MM.1S (cell line): Measurements from ENCODE around the gene ESCO1.

ENCODE experiments used
- DNase-seq: peaks from one replicate; pipeline ENCODE4 v3.0.0-alpha.2; 2015
- H2AFZ ChIP-seq: fragments of 300-600 bp; sonication (generic); 2 replicates; pipeline ENCODE4 v1.6.0; 2016; ENCODE audit warnings: antibody characterized with exemption, low read length
- H3F3A ChIP-seq: fragments of 300-600 bp; sonication (generic); 2 replicates; pipeline ENCODE4 v1.6.1; 2016; ENCODE audit warnings: mild to moderate bottlenecking, antibody characterized with exemption, low read length, moderate library complexity, mixed read lengths; ENCODE audit not compliant: insufficient read depth
- H3K27ac ChIP-seq: fragments of 300-600 bp; sonication (generic); 2 replicates; pipeline ENCODE4 v1.5.1; 2016; ENCODE audit warnings: mild to moderate bottlenecking, low read length
- H3K27me3 ChIP-seq: fragments of 300-600 bp; sonication (generic); replicated peaks from 2 replicates; pipeline ENCODE4 v1.6.0; 2016; ENCODE audit warnings: low read length; ENCODE audit not compliant: insufficient read depth
- H3K36me3 ChIP-seq: fragments of 300-600 bp; sonication (generic); replicated peaks from 2 replicates; pipeline ENCODE4 v1.6.1; 2016; ENCODE audit warnings: mild to moderate bottlenecking, low read length, mixed read lengths; ENCODE audit not compliant: insufficient read depth
- H3K4me1 ChIP-seq: fragments of 300-600 bp; sonication (generic); 2 replicates; pipeline ENCODE4 v1.6.1; 2016; ENCODE audit warnings: low read length, mixed read lengths
- H3K4me2 ChIP-seq: fragments of 300-600 bp; sonication (generic); 2 replicates; pipeline ENCODE4 v1.6.0; 2016; ENCODE audit warnings: low read depth, low read length
- H3K4me3 ChIP-seq: fragments of 300-600 bp; sonication (generic); 2 replicates; pipeline ENCODE4 v1.5.1; 2016; ENCODE audit warnings: low read length, mixed read lengths
- H3K79me2 ChIP-seq: fragments of 300-600 bp; sonication (generic); 2 replicates; pipeline ENCODE4 v1.6.1; 2016; ENCODE audit warnings: mixed run types, low read length, mixed read lengths
- H3K9ac ChIP-seq: fragments of 300-600 bp; sonication (generic); 2 replicates; pipeline ENCODE4 v1.6.1; 2016; ENCODE audit warnings: low read length, mixed read lengths
- H3K9me2 ChIP-seq: fragments of 300-600 bp; sonication (generic); replicated peaks from 2 replicates; pipeline ENCODE4 v1.6.1; 2016; ENCODE audit warnings: mild to moderate bottlenecking, low read length, mixed read lengths; ENCODE audit not compliant: insufficient read depth
- H3K9me3 ChIP-seq: fragments of 300-600 bp; sonication (generic); replicated peaks from 2 replicates; pipeline ENCODE4 v1.6.1; 2016; ENCODE audit warnings: mild to moderate bottlenecking, low read length, mixed read lengths; ENCODE audit not compliant: insufficient read depth
- H4K20me1 ChIP-seq: fragments of 300-600 bp; sonication (generic); 2 replicates; pipeline ENCODE4 v1.6.1; 2016; ENCODE audit warnings: mild to moderate bottlenecking, low read length, moderate library complexity, mixed read lengths; ENCODE audit not compliant: insufficient read depth
- EZH2 ChIP-seq: fragments of 300-600 bp; sonication (generic); optimal IDR thresholded peaks from 2 replicates; pipeline ENCODE3; 2017; ENCODE audit warnings: low read depth, mild to moderate bottlenecking, antibody characterized with exemption, low read length, mixed read lengths
- EZH2phosphoT487 ChIP-seq: fragments of 300-600 bp; sonication (generic); IDR thresholded peaks from 2 replicates; pipeline ENCODE4 v1.6.1; 2018; ENCODE audit warnings: antibody characterized with exemption, low read length
- TF ChIP-seq, protein P1 (sequence below): fragments of 300-600 bp; sonication (generic); IDR thresholded peaks from 2 replicates; pipeline ENCODE4 v1.5.1; 2016; ENCODE audit warnings: antibody characterized with exemption, low read length, mixed read lengths

Gene ESCO1

DNA sequence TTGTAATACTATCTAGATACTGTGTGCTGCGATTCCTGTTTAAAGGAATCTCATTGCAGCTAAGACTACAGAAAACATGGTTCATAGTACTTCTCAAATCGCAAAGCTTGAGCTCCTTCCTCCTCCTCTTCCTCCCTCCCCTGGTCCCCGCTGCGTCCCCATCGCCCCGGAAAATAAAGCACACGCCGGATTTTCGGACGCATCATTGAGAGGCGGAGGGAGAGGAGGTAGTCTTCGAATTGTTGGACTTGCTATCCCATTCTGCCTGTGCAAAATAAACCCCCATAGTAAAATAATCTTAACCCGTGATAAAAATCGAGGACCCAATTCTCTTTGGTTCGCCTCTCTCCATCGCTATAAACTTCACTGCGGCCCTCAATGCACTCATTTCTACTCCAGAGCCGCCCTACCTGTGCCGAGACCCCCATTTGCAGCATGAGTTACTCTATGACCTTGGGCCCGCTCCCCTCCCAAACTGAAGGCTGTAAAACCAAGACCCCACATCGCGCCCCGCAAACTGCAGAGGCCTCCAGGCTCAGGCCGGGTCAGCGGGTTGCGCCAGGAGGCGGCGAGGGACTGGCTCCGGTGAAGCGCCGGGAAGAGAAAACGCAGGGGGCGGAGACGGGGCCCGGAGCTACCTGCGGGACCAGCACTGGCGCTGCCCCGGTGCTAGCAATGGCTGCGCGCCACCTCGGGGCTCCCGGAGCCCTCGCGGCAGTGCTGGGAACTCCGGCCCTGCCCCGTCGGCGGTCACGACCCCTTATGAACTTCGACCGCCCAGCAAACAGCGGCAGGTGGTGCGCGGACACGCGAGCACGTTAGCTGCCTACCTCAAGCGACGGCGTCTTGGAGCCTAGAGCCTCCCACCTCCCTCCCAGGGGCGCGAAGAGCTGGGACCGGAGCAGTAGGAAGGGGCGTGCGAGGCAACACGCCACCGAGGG lies 649 bp downstream of the ESCO1 start:
- Histone ChIP-seq H3K9ac (peak overlapping the region; percentile 93), H3F3A (peaks cover 27% of the 10 kb centered on the region), H3K27me3 (no peaks in the 10 kb centered on the region), H3K4me2 (peak overlapping the region; percentile 60), H3K4me1 (peaks cover 5% of the 10 kb centered on the region; the same call in 1 of the 2 replicates), H3K36me3 (no peaks in the 10 kb centered on the region), H3K79me2 (peaks cover 46% of the 10 kb centered on the region), H4K20me1 (0 out of 2 replicates have a peak, but pooled peaks cover 3% of the 10 kb centered on the region), H3K27ac (peak overlapping the region; percentile 97), H3K9me3 (no peaks in the 10 kb centered on the region), H3K4me3 (peak overlapping the region; percentile 91), H3K9me2 (no peaks in the 10 kb centered on the region), H2AFZ (peak overlapping the region; percentile 92)
- TF ChIP-seq, protein P1, sequence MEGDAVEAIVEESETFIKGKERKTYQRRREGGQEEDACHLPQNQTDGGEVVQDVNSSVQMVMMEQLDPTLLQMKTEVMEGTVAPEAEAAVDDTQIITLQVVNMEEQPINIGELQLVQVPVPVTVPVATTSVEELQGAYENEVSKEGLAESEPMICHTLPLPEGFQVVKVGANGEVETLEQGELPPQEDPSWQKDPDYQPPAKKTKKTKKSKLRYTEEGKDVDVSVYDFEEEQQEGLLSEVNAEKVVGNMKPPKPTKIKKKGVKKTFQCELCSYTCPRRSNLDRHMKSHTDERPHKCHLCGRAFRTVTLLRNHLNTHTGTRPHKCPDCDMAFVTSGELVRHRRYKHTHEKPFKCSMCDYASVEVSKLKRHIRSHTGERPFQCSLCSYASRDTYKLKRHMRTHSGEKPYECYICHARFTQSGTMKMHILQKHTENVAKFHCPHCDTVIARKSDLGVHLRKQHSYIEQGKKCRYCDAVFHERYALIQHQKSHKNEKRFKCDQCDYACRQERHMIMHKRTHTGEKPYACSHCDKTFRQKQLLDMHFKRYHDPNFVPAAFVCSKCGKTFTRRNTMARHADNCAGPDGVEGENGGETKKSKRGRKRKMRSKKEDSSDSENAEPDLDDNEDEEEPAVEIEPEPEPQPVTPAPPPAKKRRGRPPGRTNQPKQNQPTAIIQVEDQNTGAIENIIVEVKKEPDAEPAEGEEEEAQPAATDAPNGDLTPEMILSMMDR: peak; percentile 13
- TF ChIP-seq EZH2phosphoT487 (no peak), EZH2 (no peak)
- DNase-seq: peak; percentile 64

DNA sequence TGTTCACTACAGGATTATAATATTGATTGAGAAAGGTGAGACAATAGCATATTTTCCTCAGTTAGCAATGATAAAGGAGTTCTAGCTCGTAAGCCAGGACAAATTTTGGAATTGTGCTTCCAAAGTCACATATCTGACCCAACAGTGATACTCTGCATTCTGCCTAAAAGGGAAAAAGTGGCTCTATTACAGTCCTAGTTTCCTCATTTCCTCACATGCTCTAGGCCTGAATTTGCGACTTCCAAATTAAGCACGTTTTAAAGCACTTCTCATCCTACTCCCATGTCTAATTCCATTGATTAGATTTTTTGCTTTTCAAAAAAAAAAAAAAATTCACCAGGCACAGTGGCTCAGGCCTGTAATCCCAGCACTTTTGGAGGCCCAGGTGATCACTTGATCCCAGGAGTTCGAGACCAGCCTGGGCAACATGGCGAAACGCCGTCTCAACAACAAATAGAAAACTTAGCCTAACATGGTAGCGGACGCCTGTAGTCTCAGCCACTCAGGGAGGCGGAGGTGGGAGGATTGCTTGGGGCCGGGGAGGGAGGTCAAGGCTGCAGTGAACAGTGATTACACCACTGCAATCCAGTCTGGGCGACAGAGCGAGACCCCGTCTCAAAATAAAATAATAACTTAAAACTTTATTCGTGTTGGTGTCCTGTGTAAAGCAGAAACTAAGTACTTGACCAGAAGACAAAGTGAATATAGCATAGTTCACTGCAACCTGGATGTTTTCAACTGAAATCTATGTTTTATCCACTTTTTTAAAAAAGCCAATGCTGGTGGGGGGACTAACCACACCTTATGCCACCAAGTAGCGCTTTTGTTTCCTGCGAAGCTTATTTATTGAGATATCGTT lies 1.5 kb downstream of the ESCO1 start:
- Histone ChIP-seq H3K27me3 (no peaks in the 10 kb centered on the region), H3K9me2 (no peaks in the 10 kb centered on the region), H2AFZ (peak overlapping the region; percentile 92), H3F3A (peaks cover 21% of the 10 kb centered on the region), H3K4me3 (peak overlapping the region; percentile 91), H3K9me3 (no peaks in the 10 kb centered on the region), H3K27ac (peak overlapping the region; percentile 97; the same call in 1 of the 2 replicates), H3K36me3 (no peaks in the 10 kb centered on the region), H4K20me1 (0 out of 2 replicates have a peak, but pooled peaks cover 3% of the 10 kb centered on the region), H3K4me1 (0 out of 2 replicates have a peak, but pooled peaks cover 4% of the 10 kb centered on the region), H3K79me2 (peaks cover 55% of the 10 kb centered on the region), H3K4me2 (peak overlapping the region; percentile 60), H3K9ac (peak overlapping the region; percentile 93)
- TF ChIP-seq, protein P1: no peak
- TF ChIP-seq EZH2 (no peak), EZH2phosphoT487 (no peak)
- no peak for DNase-seq

DNA sequence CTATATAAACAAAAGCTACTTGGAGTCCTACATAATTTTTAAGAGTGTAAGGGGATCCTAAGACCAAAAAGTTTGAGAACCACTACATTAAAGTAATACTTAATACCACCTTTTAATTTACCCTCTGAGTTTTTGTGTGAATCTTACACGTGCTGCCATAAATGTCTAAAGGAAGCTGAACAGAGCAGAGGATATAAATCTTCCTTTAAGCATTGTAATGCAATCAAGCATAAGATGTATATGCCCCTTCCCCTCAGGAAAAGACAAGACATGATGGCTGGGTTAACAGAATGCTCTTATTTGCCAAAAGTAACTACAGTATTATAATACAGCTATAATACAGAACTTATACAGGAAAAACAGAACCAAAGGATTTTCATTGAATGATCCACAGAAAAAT lies 2.9 kb downstream of the ESCO1 start:
- no peaks in the 10 kb centered on the region for H3K36me3 ChIP-seq
- H3K4me1 ChIP-seq: 0 out of 2 replicates have a peak, but pooled peaks cover 4% of the 10 kb centered on the region
- no peak overlapping the region for H3K27ac ChIP-seq
- no peak overlapping the region for H3K4me2 ChIP-seq
- H4K20me1 ChIP-seq: 0 out of 2 replicates have a peak, but pooled peaks cover 3% of the 10 kb centered on the region
- H3K79me2 ChIP-seq: peaks cover 60% of the 10 kb centered on the region
- no peak for DNase-seq
- H3K27me3 ChIP-seq: no peaks in the 10 kb centered on the region
- H2AFZ ChIP-seq: no peak overlapping the region
- peaks cover 21% of the 10 kb centered on the region for H3F3A ChIP-seq
- TF ChIP-seq EZH2 (no peak), EZH2phosphoT487 (no peak)
- TF ChIP-seq, protein P1: no peak
- no peaks in the 10 kb centered on the region for H3K9me2 ChIP-seq
- H3K9me3 ChIP-seq: no peaks in the 10 kb centered on the region
- H3K9ac ChIP-seq: no peak overlapping the region
- H3K4me3 ChIP-seq: no peak overlapping the region
